Measurements from ENCODE around the gene GPX1.
"Not testable (repeated sequence)": the region's sequence is repeated elsewhere in the genome, so short reads cannot be mapped to it uniquely, and the experiment has no call there.

The GPX1 gene

DNA sequence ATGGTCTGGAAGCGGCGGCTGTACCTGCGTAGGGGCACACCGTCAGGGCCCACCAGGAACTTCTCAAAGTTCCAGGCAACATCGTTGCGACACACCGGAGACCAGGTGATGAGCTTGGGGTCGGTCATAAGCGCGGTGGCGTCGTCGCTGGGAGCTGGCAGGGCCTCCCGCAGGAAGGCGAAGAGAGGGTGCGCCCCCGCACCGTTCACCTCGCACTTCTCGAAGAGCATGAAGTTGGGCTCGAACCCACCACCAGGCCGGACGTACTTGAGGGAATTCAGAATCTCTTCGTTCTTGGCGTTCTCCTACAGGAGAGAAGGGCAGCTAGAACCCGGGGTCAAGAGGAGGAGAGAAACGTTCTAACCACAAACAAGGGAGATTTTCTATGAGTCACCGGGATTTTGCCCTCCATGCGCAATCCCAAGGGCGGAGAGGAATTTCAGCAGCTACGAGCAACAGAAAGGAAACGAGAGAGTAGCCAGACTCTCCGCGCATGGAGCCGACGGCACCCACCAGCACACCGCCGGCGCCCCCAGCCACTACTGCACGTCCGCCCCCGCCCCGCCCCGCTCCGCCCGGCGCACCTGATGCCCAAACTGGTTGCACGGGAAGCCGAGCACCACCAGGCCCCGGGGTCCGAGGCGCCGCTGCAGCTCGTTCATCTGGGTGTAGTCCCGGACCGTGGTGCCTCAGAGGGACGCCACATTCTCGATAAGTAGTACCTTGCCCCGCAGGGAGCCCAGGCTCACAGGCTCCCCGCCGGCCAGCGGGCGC, 523 bp downstream of the GPX1 start:
- peak; percentile 68 for DNase-seq

DNA sequence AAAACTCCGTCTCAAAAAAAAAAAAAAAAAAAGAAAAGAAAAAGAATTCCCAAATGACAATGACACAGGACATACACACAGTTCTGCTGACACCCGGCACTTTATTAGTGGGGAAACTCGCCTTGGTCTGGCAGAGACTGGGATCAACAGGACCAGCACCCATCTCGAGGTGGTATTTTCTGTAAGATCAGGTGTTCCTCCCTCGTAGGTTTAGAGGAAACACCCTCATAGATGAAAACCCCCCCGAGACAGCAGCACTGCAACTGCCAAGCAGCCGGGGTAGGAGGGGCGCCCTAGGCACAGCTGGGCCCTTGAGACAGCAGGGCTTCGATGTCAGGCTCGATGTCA, 1.1 kb downstream of the GPX1 start:
- DNase-seq, result not testable (repeated sequence)

DNA sequence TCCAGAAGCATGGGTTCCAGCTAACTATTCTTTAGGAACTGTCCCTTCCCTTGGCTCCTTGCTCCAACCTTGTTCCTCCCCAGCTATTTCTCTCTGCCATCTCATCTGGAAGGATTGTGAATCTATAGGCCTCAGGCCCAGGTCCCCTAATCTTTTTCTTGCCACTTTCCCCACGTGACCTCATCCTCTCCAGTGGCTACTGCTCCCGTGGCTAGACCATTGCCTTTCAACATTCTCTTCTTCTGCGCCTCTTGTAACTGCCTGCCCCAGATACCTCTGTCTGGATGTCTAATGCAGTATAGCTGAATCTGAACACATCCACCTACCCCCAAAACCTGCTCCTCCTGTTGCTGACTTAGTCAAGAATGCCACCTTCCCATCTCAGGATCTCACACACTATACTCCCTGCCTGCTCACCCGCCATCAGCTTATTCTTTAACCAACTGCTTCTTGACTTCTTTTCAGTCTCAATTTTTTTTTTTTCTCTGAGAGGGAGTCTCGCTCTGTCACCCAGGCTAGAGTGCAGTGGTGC, 5.2 kb downstream of the GPX1 start:
- DNase-seq, result no peak

DNA sequence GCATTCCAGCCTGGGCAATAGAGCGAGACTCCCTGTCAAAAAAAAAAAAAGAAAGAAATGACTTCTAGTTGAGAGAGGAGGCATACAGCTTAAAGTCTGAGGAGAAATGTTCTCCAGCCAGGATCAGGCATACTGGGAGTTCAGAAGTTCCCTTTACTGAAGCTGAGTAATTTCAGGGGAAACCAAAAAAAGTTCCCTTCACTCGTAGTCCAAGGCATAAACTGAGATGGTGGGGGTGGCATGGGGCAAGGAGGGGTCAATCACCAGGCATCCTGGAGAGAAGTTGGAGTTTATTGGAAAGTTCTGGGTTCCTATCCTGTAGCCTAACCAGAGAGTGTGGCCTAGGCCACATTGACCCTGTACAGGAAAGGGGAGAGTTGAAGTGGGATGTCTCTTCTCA, 5.9 kb downstream of the GPX1 start:
- no peak for DNase-seq

DNA sequence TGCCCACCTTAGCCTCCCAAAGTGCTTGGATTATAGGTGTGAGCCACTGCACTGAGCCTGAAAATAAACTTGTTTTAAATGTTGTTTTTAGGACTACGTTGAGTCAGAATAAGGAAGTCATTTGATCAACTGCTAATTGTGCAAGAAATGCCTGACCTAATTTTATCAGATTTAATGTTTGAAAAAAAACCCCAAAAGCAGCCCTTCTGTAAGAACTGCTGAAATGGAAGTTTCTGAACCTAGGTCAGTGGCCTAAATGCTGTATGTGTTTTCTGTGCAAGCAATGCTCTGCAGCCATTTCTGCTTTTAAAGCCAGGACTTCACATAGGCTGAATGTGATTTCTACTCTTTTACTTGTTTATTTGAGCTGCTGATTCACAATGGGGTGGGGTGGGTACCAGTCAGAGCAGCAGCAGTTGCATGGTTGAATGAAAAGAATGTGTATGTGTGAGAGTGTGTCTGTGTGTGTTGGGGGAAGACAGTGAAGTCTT, 6.6 kb downstream of the GPX1 start:
- DNase-seq, result no peak

DNA sequence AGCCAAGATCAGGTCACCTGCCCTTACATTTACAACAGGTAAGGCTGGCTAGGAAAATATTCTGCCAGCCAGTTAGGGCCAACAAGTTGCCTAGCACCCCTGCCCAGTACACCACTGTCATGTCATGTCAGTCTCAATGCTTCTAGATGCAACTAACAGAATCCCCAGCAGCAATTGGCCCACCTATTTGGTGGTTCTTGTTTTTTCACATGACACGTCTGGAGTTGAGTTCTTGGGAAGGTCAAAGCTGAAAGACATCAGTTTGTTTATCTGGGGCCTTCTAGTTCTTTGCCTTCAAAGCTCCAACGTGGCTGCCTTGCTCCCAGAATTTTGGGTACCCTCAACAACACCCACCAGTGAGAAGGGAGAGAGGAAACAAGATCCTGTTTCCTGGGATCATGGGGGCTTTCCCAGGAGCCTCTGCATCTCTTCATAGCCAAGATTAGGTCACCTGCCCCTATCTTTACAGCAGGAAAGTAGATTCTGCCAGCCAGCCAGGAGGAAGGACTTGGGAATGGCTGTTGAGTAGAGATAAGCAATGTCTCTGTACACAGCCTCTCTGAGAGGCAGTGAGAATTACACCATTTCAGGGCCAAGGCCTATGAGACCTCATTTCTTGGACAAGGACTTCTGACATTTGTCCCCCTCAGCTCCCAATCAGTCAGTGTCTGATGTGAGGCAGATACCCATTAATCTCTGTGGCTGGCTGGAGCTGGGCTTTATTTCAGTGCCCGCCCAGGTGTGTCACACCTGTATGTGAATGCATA, 8.6 kb downstream of the GPX1 start:
- DNase-seq, result no peak

DNA sequence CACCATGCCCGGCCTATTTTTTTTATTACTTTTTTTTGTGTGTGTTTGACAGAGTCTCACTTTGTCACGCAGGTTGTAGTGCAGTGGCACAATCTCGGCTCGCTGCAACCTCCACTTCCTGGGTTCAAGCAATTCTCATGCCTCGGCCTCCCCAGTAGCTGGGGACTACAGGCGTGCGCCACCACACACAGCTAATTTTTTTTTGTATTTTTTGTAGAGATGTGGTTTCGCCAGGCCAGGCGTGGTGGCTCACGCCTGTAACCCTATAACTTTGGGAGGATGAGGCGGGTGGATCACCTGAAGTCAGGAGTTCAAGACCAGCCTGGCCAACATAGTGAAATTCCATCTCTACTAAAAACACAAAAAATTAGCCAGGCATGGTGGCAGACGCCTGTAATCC, 9.8 kb downstream of the GPX1 start:
- DNase-seq, result not testable (repeated sequence)

DNA sequence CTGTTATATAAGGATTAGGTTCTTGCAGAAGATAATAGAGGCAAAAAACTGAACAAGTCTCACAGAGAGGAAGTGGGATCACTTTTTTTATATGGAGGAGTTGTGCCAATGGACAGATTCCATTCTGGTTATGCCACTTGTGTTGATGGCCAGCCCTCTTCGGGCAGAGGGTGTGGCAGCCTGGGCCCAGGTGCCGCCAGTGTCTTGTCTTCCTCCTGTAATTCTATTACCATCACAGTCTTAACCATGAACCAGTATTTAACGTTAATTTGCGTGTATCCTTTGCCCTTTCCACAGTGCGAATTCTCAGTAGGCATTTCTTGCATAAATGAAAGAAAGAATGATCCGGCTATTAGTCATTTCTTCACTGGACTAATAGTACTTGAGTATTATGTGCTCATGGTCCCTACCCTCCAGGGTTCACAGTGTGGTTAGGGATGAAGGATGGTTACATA, 11.3 kb downstream of the GPX1 start:
- no peak for DNase-seq

DNA sequence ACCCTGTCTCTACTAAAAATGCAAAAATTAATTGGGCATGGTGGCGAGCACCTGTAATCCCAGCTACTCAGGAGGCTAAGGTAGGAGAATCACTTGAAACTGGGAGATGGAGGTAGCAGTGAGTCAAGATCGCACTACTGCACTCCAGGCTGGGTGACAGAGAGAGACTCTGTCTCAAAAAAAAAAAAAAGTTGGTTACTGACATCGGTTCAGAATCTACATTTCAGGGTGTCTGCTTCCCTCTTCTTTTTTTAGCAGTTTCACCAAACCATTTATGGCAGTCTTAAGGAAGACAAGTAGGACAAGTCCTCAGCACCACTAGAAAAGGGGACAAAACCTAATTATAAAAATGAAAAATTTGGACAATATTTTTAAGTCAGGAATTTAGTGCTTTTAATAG, 15.0 kb downstream of the GPX1 start:
- no peak for DNase-seq

DNA sequence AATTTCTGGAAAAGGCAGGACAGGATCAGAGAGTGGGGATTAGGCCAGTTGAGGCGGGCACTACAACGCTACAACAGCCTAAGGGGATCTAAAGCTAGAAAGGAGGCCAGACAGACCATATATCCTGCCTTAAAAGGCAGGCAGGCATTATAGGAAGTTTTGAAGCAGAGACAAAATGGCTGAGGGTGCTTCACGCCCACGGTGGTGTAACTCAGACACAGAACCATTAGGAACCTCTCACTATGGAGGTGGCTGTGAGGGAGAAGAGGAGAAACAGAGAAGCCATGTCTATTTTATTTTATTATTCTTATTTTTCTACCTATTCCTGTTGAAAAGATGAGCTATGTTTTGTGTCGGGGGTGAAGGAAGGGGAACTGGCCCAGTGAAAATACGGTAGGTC, 16.2 kb downstream of the GPX1 start:
- DNase-seq, result no peak

DNA sequence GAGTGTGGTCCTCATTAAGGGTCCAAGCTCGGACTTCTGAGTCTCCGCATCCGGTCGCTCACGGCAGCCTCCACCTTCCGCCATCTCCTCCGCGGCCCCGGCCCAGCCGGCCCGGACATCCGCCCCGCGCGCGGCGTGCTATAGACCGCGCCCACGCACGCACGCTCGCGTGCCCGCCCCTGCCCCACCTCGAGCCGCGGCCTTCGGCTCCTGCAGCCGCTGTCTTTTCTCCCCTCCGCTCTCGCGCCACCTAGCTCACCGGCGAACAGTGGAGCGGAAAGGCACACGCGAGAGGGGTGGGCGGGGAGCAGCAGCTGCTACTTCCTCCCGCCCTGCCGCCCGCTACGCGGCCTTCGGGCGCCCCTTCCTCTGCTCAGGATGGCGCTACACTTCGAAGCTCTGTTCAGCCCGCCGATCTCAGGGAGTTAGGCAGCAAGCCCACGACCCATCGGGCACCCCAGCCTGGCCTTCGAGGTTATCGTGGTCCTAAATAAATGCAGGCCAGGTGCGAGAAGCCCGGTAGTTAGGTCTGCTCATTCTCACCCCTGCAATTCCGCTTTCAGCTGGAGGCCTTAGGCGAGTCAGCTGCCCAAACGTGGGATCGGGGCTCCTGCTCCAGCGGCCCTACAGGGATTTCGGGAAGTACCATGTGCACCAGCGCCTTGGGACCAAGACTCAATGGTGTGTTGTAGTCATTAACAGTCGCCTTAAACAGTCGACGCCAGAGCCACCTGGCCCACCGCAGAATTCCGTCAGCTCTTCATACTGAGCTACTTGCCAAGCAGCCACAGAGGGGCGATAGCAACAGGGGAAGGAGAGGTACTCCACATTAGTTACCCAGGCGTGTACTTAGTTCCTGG, 18.0 kb downstream of the GPX1 start, which contains the start of gene USP4:
Gene USP4, minus strand, starts transcription at position 113 of the 860 bp plus-strand sequence. Its CDS starts 29 bp downstream, at position 84.
- peak; percentile 95 for DNase-seq

DNA sequence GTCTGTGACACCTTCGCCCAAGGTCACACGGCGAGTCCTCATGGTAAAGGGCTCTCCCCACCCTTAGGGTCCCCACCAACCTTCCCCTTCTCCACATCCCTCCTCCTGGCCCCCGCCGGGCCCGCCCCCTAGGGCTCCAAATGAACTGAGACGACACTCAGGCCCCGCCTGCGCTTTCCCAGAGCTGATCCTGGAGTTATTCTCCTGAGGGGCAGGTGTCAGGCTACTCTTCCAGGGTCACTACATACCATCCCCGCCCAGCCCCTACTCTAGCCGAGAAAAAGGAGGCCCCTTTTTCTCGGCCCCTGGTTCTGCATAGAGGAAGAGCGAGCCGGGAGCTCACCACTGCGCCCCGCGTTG, 18.6 kb downstream of the GPX1 start:
- peak; percentile 50 for DNase-seq

DNA sequence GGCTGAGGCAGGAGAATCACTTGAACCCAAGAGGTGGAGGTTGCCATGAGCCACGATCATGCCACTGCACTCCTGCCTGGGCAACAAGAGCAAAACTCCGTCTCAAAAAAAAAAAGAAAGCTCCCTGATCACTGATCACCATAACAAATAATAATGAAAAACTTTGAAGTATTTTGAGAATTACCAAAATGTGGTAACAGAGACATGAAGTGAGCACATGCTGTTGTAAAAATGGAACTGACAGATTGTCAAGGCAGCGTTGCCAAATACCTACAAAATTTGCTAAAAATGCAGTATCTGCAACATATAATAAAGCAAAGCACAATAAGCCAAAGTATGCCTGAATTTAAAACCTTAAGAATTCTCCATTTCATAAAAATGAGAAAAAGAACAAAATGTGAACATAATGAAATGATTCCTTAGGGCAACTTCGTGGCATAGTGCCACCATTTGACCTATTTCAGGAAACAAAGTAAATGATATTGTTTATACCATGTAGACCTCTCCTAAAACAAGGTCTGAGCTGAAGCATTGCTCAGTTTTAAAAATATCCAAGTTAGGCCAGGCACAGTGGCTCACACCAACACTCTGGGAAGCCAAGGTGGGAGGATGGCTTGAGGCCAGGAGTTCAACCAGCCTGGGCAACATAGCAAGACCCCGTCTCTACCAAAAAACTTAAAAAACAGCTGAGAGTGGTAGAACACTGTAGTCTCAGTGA, 24.1 kb downstream of the GPX1 start:
- no peak for DNase-seq

DNA sequence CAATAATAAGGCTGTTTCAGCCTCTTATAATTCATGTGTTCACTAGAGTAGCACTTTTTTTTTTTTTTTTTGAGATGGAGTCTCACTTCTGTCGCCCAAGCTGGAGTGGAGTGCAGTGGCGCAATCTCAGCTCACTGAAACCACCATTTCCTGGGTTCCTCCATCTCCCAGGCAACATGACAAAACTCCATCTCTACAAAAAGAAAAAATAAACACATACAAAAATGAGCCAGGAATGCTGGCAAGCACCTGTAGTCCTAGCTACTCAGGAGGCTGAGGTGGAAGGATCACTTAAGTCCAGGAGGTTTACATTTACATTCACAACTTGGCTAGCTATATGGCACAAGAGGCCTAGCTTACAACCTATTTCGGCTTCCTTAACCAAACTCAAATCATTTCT, 25.1 kb downstream of the GPX1 start:
- DNase-seq, result no peak

DNA sequence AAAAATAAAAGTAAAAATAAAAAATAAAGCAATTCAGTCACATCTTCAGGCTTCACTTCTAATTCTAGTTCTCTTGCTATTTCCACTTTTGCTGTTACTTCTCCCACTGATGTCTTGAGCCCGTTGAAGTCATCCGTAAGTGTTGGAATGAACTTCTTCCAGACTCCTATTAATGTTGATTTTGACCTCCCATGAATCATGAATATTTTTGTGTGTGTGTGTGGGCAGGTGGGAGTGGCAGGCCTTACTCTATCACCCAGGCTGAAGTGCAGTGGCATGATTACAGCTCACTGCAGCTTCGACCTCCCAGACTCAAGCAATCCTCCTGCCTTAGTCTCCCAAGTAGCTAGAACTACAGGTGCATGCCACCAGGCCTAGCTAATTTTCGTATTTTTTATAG, 29.0 kb downstream of the GPX1 start:
- DNase-seq, result no peak

DNA sequence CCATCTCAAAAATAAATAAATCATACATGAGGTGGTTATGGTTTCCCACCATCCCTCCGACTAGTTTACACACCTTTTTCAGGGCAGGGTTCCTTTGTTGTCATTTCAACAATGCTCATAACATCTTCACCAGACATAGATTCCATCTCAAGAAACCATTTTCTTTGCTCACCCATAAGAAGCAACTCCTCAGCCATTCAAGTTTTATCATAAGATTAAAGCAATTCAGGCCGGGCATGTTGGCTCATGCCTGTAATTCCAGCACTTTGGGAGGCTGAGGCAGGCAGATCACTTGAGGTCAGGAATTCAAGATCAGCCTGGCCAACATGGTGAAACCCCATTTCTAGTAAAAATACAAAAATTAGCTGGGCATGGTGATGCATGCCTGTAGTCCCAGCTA, 29.8 kb downstream of the GPX1 start:
- DNase-seq, result not testable (repeated sequence)

DNA sequence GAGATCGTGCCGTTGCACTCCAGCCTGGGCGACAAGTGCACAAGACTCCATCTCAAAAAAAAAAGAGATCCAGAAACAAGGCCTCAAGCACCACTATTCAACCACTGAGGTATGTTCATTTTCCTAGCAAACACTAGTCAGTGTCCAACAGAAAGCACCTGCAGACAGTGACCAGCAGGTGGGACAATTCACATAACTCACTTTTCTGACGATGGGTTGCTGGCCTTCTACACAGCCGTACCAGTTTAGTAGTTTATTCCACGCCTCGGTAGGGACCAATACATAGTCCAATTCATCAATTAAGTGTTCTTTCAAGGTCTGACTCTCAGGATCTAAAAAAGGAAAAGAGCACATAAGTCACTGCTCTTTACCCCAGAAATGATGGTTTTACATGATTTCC, 30.7 kb downstream of the GPX1 start:
- DNase-seq, result no peak

DNA sequence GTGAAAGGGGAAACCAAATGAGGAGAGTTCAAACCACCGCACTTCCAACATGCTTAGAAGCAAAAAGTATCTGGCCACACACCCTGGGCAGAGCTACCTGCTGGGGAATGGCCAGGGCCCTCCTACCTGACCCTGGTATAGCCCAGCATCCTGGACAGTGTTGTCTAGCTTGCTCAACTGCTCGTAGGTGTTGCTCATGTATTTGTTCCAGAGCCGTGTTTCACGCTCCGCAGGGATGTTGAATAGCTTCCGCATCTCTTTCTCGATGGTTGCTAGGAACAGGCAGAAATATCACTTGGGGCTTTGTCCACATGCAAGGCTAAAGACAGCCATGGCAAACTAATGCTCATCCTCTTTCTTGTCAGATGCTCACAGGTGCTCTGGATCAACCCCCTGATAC, 33.4 kb downstream of the GPX1 start:
- no peak for DNase-seq

DNA sequence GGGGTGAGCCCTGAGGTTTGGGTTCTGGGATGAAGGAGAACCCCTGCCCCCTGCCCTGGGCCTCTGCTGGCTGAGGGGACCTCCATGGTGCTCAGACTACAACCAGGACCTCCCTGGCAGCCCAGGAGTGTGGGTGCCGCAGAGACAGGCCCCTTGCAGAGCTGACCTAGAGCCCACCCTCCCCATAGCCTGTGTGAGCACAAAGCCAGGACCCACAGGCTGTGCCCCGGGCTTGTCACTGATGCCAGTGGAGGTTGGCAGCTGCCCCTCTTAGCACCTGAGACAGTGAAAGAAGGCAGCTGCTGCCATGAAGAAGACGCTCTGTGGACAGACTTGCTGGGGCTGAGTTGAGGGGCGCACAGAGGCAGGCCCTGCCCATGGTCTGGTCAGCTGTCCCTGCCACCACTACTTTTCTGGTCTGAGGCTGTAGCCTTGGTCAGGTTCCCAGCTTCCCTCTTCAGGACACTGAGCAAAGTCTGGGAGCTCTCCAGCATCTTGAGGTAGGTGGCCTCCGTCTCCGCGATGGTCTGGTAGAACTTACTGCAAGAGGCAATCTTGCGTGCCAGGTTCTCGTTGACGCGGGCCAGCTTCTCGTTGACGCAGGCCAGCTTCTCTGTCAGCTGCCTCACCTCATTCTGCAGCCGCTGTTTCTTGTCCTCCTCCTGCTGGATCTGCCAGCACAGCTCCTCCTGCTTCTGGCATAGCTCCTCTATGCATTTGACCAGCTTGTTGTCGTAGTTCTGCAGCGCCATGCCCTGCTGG, 41.3 kb downstream of the GPX1 start:
- DNase-seq, result no peak

DNA sequence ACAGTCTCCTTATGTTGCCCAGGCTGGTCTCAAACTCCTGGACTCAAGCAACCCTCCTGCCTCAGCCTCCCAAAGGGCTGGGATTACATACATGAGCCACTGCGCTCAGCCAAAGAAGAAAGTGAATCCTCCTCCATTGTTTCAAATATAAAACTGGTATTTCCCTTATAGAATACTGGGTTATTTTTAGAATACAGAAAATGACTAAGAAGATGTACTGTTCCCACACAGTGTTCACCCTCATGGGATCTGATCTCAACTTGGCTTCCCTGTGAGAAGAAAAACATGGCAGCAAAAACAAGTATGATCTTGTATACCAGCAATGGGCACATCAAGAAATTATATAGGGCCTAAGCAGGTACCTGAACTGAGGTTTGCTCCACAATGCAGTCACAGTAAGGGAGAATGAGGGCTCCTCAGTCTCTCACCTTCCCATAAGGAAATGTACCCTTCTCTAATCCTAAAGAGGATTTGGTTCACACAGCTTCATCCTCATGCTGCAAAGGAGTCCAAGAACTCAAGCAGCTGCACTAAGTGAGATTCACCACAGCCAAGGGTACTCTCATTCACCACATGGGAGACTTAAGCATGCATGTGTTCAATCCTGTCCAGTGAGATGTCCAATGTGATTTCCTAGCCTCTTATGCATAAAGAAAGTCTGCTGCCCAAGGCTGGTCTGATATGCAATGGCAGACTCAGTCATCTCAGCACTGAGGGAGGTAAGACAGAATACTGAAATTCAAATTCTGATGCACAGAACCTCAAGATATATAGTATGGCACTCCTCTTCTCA, 44.1 kb downstream of the GPX1 start:
- DNase-seq, result no peak

DNA sequence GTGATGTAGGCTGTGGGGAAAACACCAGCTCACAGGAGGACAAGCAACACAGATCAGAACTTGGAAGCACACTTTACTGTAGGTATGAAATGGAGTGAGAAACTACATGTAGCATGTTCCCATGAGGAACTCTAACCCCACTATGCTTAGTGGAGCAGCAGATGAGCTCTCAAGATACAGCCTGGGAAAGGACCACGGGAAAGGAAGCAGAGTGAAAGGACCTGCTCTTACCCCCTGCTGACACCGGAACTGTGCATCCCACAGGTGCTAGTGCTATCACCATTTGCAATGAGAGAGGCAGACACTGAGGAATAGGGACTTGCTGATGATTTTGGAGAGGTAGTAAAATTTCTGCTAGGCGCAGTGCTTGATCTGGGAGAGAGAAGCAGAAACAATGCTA, 46.9 kb downstream of the GPX1 start:
- no peak for DNase-seq

All from stimulated activated CD8-positive, alpha-beta memory T cell treated with anti-CD3 and anti-CD28 coated beads, Interleukin-4, amount 100 ng/mL, for 48 hours (primary cell).